ENCODE results near the gene CCSER1. TPM values are rescaled to one million over a fixed set of nuclear protein-coding genes. Genes with fewer than 3 reads are reported as not detected.
A peak's percentile ranks its signal among the peaks of the same experiment; 100 is the strongest.

Gene CCSER1
- total RNA-seq, 1 experiment from 2014 or later: 0.63 TPM

DNA sequence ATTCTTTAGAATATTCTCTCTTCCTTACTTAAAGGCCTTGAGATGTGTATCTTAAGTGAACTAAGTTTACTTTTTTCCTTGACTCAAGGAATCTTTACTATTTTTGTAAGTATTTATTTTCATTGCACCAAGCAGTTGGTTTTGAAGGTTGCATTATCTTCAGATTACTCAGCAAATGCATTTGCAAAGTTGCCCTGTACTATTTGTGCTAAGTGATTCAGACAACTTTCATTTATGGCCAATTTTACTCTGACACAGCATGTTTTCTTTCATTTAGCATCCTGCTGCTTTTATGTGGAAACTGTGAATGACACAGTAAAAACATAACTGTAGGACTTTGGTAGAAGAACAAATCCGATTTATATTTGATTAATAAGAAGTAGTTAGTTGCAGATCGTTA is 191.0 kb downstream of the CCSER1 start:
- CTCF ChIA-PET: interaction anchor here (0.7 kb wide), 1 partner anchor 1050 kb away, joined by 3 read pairs; no protein-coding TSS in a partner anchor
- Mint-ChIP-seq H3K4me1 (ENCODE audit: insufficient read depth, unreplicated experiment) (peaks cover 7% of the 10 kb centered on the region), H3K27me3 (ENCODE audit: insufficient read depth, unreplicated experiment) (no peaks in the 10 kb centered on the region), H3K27ac (ENCODE audit: low read depth, unreplicated experiment) (peak overlapping the region; percentile 81), H3K9me3 (ENCODE audit: unreplicated experiment) (peaks cover 13% of the 10 kb centered on the region), H3K4me3 (ENCODE audit: unreplicated experiment) (peak overlapping the region; percentile 36), H3K36me3 (ENCODE audit: insufficient read depth, unreplicated experiment) (no peaks in the 10 kb centered on the region)
- POLR2A ChIA-PET: interaction anchor here (1.0 kb wide), 1 partner anchor 10 kb away, joined by 3 read pairs; no protein-coding TSS in a partner anchor
- intact Hi-C loops (cut with micrococcal nuclease): loop anchor here (5.0 kb wide), 2 partner anchors 634 to 654 kb away; no protein-coding TSS in a partner anchor
- BruUV-seq (replicated peaks): no TSS peak
- peak; percentile 65 for DNase-seq (ENCODE audit: unreplicated experiment)
- TF ChIP-seq, protein P1, sequence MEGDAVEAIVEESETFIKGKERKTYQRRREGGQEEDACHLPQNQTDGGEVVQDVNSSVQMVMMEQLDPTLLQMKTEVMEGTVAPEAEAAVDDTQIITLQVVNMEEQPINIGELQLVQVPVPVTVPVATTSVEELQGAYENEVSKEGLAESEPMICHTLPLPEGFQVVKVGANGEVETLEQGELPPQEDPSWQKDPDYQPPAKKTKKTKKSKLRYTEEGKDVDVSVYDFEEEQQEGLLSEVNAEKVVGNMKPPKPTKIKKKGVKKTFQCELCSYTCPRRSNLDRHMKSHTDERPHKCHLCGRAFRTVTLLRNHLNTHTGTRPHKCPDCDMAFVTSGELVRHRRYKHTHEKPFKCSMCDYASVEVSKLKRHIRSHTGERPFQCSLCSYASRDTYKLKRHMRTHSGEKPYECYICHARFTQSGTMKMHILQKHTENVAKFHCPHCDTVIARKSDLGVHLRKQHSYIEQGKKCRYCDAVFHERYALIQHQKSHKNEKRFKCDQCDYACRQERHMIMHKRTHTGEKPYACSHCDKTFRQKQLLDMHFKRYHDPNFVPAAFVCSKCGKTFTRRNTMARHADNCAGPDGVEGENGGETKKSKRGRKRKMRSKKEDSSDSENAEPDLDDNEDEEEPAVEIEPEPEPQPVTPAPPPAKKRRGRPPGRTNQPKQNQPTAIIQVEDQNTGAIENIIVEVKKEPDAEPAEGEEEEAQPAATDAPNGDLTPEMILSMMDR (IDR thresholded peaks at IDR 0.05; ENCODE audit: unreplicated experiment): no peak

DNA sequence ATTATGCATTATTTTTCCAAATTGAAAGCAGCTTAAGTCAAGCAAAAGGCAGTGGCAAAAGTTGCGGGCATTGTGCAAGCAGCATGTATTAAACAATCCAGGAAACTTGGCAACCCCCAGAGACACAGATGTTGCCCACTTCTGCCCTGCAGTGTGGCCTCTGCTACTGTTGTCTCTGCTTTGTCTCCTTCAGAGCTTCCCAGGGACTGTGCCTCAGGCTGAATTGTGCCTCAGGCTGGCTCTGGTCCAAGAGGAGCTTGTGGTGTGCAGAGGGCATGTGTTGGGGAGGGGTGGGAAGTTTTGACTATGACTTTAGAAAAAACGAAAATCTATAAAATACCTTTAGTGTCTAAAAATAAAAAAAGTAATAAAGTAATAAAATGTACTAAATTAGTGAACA is 201.4 kb downstream of the CCSER1 start:
- DNase-seq (ENCODE audit: unreplicated experiment): peak; percentile 93
- Mint-ChIP-seq H3K36me3 (ENCODE audit: insufficient read depth, unreplicated experiment) (no peaks in the 10 kb centered on the region), H3K9me3 (ENCODE audit: unreplicated experiment) (no peaks in the 10 kb centered on the region), H3K27me3 (ENCODE audit: insufficient read depth, unreplicated experiment) (no peaks in the 10 kb centered on the region), H3K4me1 (ENCODE audit: insufficient read depth, unreplicated experiment) (peaks cover 8% of the 10 kb centered on the region), H3K4me3 (ENCODE audit: unreplicated experiment) (no peak overlapping the region), H3K27ac (ENCODE audit: low read depth, unreplicated experiment) (no peak overlapping the region)
- POLR2A ChIA-PET: no interaction called here
- TF ChIP-seq, protein P1 (IDR thresholded peaks at IDR 0.05; ENCODE audit: unreplicated experiment): no peak
- CTCF ChIA-PET: interaction anchor here (0.7 kb wide), 1 partner anchor 26 kb away, joined by 3 read pairs; no protein-coding TSS in a partner anchor
- intact Hi-C loops (cut with micrococcal nuclease): no loop called here
- no TSS peak for BruUV-seq (replicated peaks)

DNA sequence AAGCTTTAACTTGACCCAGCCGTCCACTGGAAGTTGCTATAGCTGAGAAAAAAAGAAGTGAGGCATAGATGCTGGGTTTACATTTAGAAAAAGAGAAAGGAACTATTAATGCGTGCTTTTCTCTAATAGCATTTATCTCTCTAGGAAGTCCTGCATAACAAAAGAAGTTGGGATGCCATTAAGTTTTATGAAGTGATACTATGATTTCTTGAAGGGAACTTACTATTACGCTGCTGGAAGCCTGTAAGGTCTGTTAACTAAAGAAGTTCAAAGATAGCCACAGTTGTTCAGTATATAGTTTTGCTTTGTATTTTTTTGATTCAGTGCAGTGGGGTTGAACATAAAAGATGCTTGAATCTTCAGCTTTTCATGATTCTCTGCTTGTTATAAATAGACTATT is 203.4 kb downstream of the CCSER1 start:
- TF ChIP-seq, protein P1 (IDR thresholded peaks at IDR 0.05; ENCODE audit: unreplicated experiment): no peak
- Mint-ChIP-seq H3K4me3 (ENCODE audit: unreplicated experiment) (no peak overlapping the region), H3K36me3 (ENCODE audit: insufficient read depth, unreplicated experiment) (no peaks in the 10 kb centered on the region), H3K9me3 (ENCODE audit: unreplicated experiment) (no peaks in the 10 kb centered on the region), H3K27ac (ENCODE audit: low read depth, unreplicated experiment) (no peak overlapping the region), H3K27me3 (ENCODE audit: insufficient read depth, unreplicated experiment) (no peaks in the 10 kb centered on the region), H3K4me1 (ENCODE audit: insufficient read depth, unreplicated experiment) (peaks cover 8% of the 10 kb centered on the region)
- DNase-seq (ENCODE audit: unreplicated experiment): no peak
- ChIA-PET POLR2A (no interaction called here), CTCF (no interaction called here)
- BruUV-seq (replicated peaks): no TSS peak
- intact Hi-C loops (cut with micrococcal nuclease): no loop called here

DNA sequence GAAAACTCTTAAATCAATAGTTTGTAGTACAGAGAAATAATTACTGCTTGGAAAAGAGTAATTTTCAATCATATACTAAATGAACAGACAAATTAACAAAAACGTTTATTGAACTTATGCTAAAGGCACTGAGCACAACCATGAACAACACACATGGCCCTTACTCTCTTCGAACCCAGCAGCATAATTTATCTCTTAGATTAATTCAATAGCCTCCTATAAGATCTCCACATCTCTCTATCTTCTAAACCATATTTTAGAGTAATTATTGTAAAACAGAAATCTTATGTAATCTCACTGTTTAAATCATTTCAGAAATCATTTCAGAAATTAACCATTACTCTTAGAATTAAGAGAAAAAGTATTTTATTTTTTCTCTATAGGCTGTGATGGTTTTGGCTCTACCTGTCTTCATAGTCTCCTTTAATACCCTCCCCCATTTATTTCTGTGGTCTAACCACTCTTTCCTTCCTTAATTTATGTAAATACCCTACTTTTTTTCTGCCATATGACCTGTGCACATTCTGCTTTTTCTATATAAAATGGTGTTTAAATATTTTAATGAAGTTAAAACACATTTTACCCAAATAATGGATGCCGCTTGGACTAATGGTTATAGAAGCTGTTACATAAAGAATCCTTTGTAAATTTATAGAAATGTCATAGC is 218.5 kb downstream of the CCSER1 start:
- H3K4me3 Mint-ChIP-seq (ENCODE audit: unreplicated experiment): no peak overlapping the region
- no peaks in the 10 kb centered on the region for H3K9me3 Mint-ChIP-seq (ENCODE audit: unreplicated experiment)
- no peaks in the 10 kb centered on the region for H3K4me1 Mint-ChIP-seq (ENCODE audit: insufficient read depth, unreplicated experiment)
- no peaks in the 10 kb centered on the region for H3K27me3 Mint-ChIP-seq (ENCODE audit: insufficient read depth, unreplicated experiment)
- CTCF ChIA-PET: interaction anchor here (0.6 kb wide), 1 partner anchor 726 kb away, joined by 3 read pairs; no protein-coding TSS in a partner anchor
- H3K27ac Mint-ChIP-seq (ENCODE audit: low read depth, unreplicated experiment): no peak overlapping the region
- POLR2A ChIA-PET: no interaction called here
- intact Hi-C loops (cut with micrococcal nuclease): no loop called here
- TF ChIP-seq, protein P1 (IDR thresholded peaks at IDR 0.05; ENCODE audit: unreplicated experiment): no peak
- H3K36me3 Mint-ChIP-seq (ENCODE audit: insufficient read depth, unreplicated experiment): no peaks in the 10 kb centered on the region
- no peak for DNase-seq (ENCODE audit: unreplicated experiment)
- no TSS peak for BruUV-seq (replicated peaks)

Measured in MCF 10A (cell line).